NB4 (cell line): ENCODE results near the gene NPHP4.

ENCODE experiments used
- POLR2A ChIP-seq: IDR thresholded peaks from 2 replicates; pipeline ENCODE4 v1.6.1; 2011; ENCODE audit warnings: mild to moderate bottlenecking; ENCODE audit not compliant: insufficient read length; ENCODE audit errors: extremely low read depth
- TF ChIP-seq, protein P1 (sequence below): IDR thresholded peaks from one replicate; pipeline ENCODE4 v1.5.1; 2012; ENCODE audit warnings: low read depth, low read length

DNA sequence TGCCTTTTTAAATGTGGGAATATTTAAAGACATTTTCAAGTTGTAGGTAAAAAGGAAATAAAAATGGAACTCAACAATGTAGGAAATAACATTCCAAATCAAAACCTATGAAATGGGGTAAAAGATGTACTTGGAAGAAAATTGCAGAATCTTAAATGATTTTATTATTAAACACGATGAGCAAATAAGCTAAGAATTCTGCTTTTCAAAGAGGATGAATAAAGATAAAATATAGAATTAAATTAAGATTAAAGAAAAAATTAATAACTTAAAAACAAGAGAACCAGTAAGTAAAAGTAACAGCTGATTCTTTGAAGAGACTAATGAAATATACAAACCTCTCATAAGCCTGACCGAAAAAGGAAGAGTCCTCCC, 74.0 kb downstream of the NPHP4 start:
- TF ChIP-seq POLR2A = no peak
- TF ChIP-seq, protein P1, sequence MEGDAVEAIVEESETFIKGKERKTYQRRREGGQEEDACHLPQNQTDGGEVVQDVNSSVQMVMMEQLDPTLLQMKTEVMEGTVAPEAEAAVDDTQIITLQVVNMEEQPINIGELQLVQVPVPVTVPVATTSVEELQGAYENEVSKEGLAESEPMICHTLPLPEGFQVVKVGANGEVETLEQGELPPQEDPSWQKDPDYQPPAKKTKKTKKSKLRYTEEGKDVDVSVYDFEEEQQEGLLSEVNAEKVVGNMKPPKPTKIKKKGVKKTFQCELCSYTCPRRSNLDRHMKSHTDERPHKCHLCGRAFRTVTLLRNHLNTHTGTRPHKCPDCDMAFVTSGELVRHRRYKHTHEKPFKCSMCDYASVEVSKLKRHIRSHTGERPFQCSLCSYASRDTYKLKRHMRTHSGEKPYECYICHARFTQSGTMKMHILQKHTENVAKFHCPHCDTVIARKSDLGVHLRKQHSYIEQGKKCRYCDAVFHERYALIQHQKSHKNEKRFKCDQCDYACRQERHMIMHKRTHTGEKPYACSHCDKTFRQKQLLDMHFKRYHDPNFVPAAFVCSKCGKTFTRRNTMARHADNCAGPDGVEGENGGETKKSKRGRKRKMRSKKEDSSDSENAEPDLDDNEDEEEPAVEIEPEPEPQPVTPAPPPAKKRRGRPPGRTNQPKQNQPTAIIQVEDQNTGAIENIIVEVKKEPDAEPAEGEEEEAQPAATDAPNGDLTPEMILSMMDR = no peak
